Measurements from ENCODE around the gene HID1. TPM values are rescaled to one million over a fixed set of nuclear protein-coding genes. Genes with fewer than 3 reads are reported as not detected.
"Not testable (repeated sequence)": the region's sequence is repeated elsewhere in the genome, so short reads cannot be mapped to it uniquely, and the experiment has no call there.

The HID1 gene
- total RNA-seq, 1 experiment from 2014 or later, result 114 TPM

DNA sequence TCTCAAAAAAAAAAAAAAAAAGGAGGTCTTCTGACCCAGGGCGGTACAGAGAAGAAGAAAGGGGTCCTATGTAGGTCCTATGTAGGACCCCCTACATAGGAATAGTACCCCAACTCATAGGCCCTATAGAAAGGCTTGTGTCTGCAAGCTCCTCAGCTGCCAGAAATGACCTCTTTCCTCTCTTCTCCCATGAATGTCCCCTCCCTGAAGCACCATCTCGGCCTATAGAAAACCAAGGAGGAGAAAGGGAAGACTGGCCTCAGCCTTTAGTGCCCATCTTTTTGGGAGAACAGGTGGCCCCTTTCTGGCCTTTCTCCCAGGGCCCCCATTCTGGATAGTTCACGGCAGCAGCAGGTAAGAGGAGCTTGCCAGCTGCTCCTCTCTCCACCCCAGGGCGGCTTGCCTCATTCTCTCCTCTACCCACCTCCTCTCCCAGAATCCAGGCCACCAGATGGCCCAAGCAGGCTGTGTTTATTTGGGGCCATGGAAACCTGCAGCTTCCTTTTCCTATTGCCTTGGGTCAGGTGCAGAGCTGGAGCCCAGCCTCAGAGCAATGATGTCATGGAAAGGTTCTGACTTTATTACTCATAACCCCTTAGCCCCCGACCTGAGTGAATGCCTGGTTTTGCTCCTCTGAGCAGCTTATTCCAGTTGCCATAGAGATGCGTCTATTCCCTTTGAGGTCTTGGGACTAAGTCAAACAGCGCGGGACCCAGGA is 38.3 kb upstream of the HID1 start:
- CTCF ChIA-PET, result interaction anchor here (0.5 to 3.9 kb wide), 8 partner anchors 16 to 383 kb away, joined by 3 to 38 read pairs (median 9); partner anchors contain the start of gene CDR2L
- Mint-ChIP-seq H3K4me1 (ENCODE audit: low read depth, unreplicated experiment) (peaks cover 40% of the 10 kb centered on the region), H3K9me3 (ENCODE audit: low read depth, unreplicated experiment) (no peaks in the 10 kb centered on the region), H3K27me3 (ENCODE audit: unreplicated experiment) (no peaks in the 10 kb centered on the region), H3K4me3 (ENCODE audit: low read depth, unreplicated experiment) (no peak overlapping the region), H3K27ac (ENCODE audit: unreplicated experiment) (no peak overlapping the region), H3K36me3 (ENCODE audit: insufficient read depth, unreplicated experiment) (peaks cover 42% of the 10 kb centered on the region)
- BruUV-seq (replicated peaks), result no TSS peak
- DNase-seq, result peak; percentile 46
- intact Hi-C loops (cut with micrococcal nuclease; ENCODE audit: unreplicated experiment), result loop anchor here (5.0 kb wide), 1 partner anchor 49 kb away; no protein-coding TSS in a partner anchor
- TF ChIP-seq, protein P1, sequence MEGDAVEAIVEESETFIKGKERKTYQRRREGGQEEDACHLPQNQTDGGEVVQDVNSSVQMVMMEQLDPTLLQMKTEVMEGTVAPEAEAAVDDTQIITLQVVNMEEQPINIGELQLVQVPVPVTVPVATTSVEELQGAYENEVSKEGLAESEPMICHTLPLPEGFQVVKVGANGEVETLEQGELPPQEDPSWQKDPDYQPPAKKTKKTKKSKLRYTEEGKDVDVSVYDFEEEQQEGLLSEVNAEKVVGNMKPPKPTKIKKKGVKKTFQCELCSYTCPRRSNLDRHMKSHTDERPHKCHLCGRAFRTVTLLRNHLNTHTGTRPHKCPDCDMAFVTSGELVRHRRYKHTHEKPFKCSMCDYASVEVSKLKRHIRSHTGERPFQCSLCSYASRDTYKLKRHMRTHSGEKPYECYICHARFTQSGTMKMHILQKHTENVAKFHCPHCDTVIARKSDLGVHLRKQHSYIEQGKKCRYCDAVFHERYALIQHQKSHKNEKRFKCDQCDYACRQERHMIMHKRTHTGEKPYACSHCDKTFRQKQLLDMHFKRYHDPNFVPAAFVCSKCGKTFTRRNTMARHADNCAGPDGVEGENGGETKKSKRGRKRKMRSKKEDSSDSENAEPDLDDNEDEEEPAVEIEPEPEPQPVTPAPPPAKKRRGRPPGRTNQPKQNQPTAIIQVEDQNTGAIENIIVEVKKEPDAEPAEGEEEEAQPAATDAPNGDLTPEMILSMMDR (IDR thresholded peaks at IDR 0.05; ENCODE audit: unreplicated experiment), result no peak

DNA sequence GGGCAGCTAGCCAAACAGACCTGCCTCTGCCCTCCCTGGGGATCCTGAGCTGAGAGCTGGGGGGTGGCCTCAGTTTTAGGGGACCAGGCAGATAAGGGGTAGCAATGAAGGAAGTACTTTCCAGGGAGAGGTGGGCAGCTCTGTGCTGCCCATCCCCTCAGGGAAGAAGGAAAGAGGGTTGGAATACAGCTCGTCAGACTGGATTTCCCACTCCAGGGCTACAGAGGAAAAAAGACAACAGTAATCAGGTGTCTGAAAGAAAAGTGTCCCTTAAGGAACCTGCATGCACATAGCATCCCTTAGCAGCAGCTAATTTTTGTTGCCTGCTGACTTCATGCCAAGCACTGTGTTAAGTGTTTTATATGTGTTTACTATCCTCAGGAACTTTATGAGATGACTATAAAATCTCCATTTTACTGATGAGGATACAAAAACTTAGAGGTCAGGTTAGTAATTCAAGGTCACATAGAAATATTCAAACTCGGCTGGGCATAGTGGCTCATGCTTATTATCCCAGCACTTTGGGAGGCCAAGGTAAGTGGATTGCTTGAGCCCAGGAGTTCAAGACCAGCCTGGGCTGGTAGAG is 36.7 kb upstream of the HID1 start:
- no TSS peak for BruUV-seq (replicated peaks)
- Mint-ChIP-seq H3K36me3 (ENCODE audit: insufficient read depth, unreplicated experiment) (peaks cover 44% of the 10 kb centered on the region), H3K27me3 (ENCODE audit: unreplicated experiment) (no peaks in the 10 kb centered on the region), H3K27ac (ENCODE audit: unreplicated experiment) (no peak overlapping the region), H3K9me3 (ENCODE audit: low read depth, unreplicated experiment) (no peaks in the 10 kb centered on the region), H3K4me3 (ENCODE audit: low read depth, unreplicated experiment) (no peak overlapping the region), H3K4me1 (ENCODE audit: low read depth, unreplicated experiment) (peaks cover 39% of the 10 kb centered on the region)
- no peak for DNase-seq
- TF ChIP-seq, protein P1 (IDR thresholded peaks at IDR 0.05; ENCODE audit: unreplicated experiment), result no peak
- intact Hi-C loops (cut with micrococcal nuclease; ENCODE audit: unreplicated experiment), result no loop called here
- CTCF ChIA-PET, result interaction anchor here (0.9 to 1.0 kb wide), 2 partner anchors 10 to 47 kb away, joined by 6 to 8 read pairs; no protein-coding TSS in a partner anchor

DNA sequence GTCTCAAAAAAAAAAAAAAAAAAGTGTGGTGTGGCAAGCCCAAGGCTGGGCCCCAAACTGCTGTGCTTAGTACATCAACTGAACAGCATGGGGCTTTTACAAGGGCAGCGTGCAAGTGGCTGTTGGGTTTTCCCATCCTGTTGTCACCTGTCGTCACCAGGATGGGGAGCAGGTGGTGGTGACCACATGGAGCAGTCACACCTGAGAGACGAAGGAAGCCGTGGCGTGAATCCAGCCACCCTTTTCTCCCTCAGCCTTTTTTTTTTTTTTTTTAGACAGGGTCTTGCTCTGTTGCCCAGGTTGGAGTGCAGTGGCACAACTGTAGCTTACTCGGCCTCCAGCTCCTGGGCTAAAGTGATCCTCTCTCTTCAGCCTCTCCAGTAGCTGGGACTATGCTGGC is 35.8 kb upstream of the HID1 start:
- Mint-ChIP-seq H3K36me3 (ENCODE audit: insufficient read depth, unreplicated experiment) (peaks cover 47% of the 10 kb centered on the region), H3K27me3 (ENCODE audit: unreplicated experiment) (no peaks in the 10 kb centered on the region), H3K4me3 (ENCODE audit: low read depth, unreplicated experiment) (no peak overlapping the region), H3K27ac (ENCODE audit: unreplicated experiment) (no peak overlapping the region), H3K4me1 (ENCODE audit: low read depth, unreplicated experiment) (peaks cover 30% of the 10 kb centered on the region), H3K9me3 (ENCODE audit: low read depth, unreplicated experiment) (no peaks in the 10 kb centered on the region)
- TF ChIP-seq, protein P1 (IDR thresholded peaks at IDR 0.05; ENCODE audit: unreplicated experiment), result no peak
- no peak for DNase-seq
- no TSS peak for BruUV-seq (replicated peaks)
- intact Hi-C loops (cut with micrococcal nuclease; ENCODE audit: unreplicated experiment), result no loop called here
- CTCF ChIA-PET, result interaction anchor here (0.9 kb wide), 1 partner anchor 9 kb away, joined by 6 read pairs; no protein-coding TSS in a partner anchor

DNA sequence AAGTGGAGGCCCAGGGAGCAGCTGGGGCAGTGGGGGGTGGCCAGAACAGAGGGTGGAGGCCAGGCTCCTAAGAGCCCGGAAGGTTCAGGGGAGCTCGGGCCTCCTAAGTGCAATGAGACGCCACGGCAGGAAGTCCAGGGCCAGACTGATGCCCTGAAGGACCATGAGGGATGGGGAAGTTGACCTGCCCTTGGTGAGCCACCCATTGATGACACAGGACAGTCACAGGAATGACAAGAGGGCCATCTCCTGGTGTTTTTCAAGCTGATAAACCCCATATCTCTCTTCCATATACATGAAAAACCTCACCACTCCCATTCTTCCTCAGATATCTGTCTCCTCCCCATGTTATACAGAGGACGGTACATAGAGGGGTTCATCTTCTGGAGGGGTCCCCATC is 34.1 kb upstream of the HID1 start:
- BruUV-seq (replicated peaks), result no TSS peak
- Mint-ChIP-seq H3K4me3 (ENCODE audit: low read depth, unreplicated experiment) (no peak overlapping the region), H3K9me3 (ENCODE audit: low read depth, unreplicated experiment) (no peaks in the 10 kb centered on the region), H3K4me1 (ENCODE audit: low read depth, unreplicated experiment) (peaks cover 18% of the 10 kb centered on the region), H3K27ac (ENCODE audit: unreplicated experiment) (no peak overlapping the region), H3K36me3 (ENCODE audit: insufficient read depth, unreplicated experiment) (peaks cover 39% of the 10 kb centered on the region), H3K27me3 (ENCODE audit: unreplicated experiment) (no peaks in the 10 kb centered on the region)
- DNase-seq, result no peak
- intact Hi-C loops (cut with micrococcal nuclease; ENCODE audit: unreplicated experiment), result no loop called here
- CTCF ChIA-PET, result interaction anchor here (1.0 kb wide), 1 partner anchor 46 kb away, joined by 6 read pairs; no protein-coding TSS in a partner anchor
- TF ChIP-seq, protein P1 (IDR thresholded peaks at IDR 0.05; ENCODE audit: unreplicated experiment), result no peak

DNA sequence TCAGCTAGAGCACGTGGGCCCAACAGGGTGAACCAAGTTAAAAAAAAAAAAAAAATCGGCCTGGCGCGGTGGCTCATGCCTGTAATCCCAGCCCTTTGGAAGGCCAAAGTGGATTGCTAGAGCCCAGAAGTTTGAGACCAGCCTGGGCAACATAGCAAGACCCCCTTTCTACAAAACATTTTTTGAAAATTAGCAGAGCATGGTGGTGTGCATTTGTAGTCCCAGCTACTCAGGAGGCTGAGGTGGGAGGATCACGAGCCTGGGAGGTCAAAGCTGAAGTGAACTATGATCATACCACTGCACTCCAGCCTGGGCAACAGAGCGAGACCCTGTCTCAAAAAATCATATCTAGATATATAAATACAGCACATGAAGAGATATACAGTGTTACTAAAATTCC is 33.5 kb upstream of the HID1 start:
- BruUV-seq (replicated peaks); H3K27ac Mint-ChIP-seq (ENCODE audit: unreplicated experiment); H3K27me3 Mint-ChIP-seq (ENCODE audit: unreplicated experiment); H3K4me3 Mint-ChIP-seq (ENCODE audit: low read depth, unreplicated experiment); intact Hi-C loops (cut with micrococcal nuclease; ENCODE audit: unreplicated experiment); H3K9me3 Mint-ChIP-seq (ENCODE audit: low read depth, unreplicated experiment); DNase-seq: not testable (repeated sequence)
- CTCF ChIA-PET, result interaction anchor here (1.0 kb wide), 1 partner anchor 45 kb away, joined by 6 read pairs; no protein-coding TSS in a partner anchor
- Mint-ChIP-seq H3K4me1 (ENCODE audit: low read depth, unreplicated experiment) (peaks cover 12% of the 10 kb centered on the region), H3K36me3 (ENCODE audit: insufficient read depth, unreplicated experiment) (peaks cover 34% of the 10 kb centered on the region)
